GM23248 (cell line): ENCODE measurements around the gene ATG7. TPM values are rescaled to one million over a fixed set of nuclear protein-coding genes. Genes with fewer than 3 reads are reported as not detected.
"Not testable (repeated sequence)": the region's sequence is repeated elsewhere in the genome, so short reads cannot be mapped to it uniquely, and the experiment has no call there.

ENCODE experiments used
- DNase-seq: peaks from one replicate; pipeline ENCODE4 v3.0.0-alpha.2; 2015
- H2AFZ ChIP-seq: fragments of 200-600 bp; sonication (generic); 2 replicates; pipeline ENCODE4 v1.6.1; 2016; ENCODE audit warnings: antibody characterized with exemption
- H3F3A ChIP-seq: fragments of 200-600 bp; sonication (generic); 2 replicates; pipeline ENCODE4 v1.6.1; 2016; ENCODE audit warnings: mild to moderate bottlenecking, antibody characterized with exemption, mixed run types; ENCODE audit not compliant: insufficient read depth
- H3K27ac ChIP-seq: fragments of 200-600 bp; sonication (generic); 2 replicates; pipeline ENCODE4 v1.5.1; 2016; ENCODE audit warnings: mild to moderate bottlenecking
- H3K27me3 ChIP-seq: fragments of 200-600 bp; sonication (generic); replicated peaks from 2 replicates; pipeline ENCODE4 v1.6.1; 2016; ENCODE audit warnings: mild to moderate bottlenecking; ENCODE audit not compliant: insufficient read depth
- H3K36me3 ChIP-seq: fragments of 200-600 bp; sonication (generic); 2 replicates; pipeline ENCODE4 v1.6.1; 2016; ENCODE audit warnings: low read depth, mild to moderate bottlenecking
- H3K4me1 ChIP-seq: fragments of 200-600 bp; sonication (generic); 2 replicates; pipeline ENCODE4 v1.6.1; 2016; ENCODE audit warnings: mild to moderate bottlenecking; ENCODE audit not compliant: insufficient read depth
- H3K4me2 ChIP-seq: fragments of 200-600 bp; sonication (generic); one replicate; pipeline ENCODE4 v1.6.1; 2016; ENCODE audit warnings: mild to moderate bottlenecking; ENCODE audit not compliant: unreplicated experiment
- H3K4me3 ChIP-seq: fragments of 200-600 bp; sonication (generic); 2 replicates; pipeline ENCODE4 v1.5.1; 2016; ENCODE audit warnings: mild to moderate bottlenecking
- H3K79me2 ChIP-seq: fragments of 200-600 bp; sonication (generic); 2 replicates; pipeline ENCODE4 v1.6.1; 2016; ENCODE audit warnings: mild to moderate bottlenecking; ENCODE audit not compliant: insufficient read depth
- H3K9ac ChIP-seq: fragments of 200-600 bp; sonication (generic); 2 replicates; pipeline ENCODE4 v1.6.1; 2016; ENCODE audit warnings: mild to moderate bottlenecking
- H3K9me2 ChIP-seq: fragments of 200-600 bp; sonication (generic); 2 replicates; pipeline ENCODE4 v1.6.1; 2016; ENCODE audit warnings: mixed run types, mild to moderate bottlenecking, moderate library complexity; ENCODE audit not compliant: insufficient read depth
- H3K9me3 ChIP-seq: fragments of 200-600 bp; sonication (generic); one replicate; pipeline ENCODE4 v1.6.1; 2017; ENCODE audit warnings: low read depth
- H4K20me1 ChIP-seq: fragments of 200-600 bp; sonication (generic); 2 replicates; pipeline ENCODE4 v1.6.0; 2016; ENCODE audit not compliant: insufficient read depth
- EZH2 ChIP-seq: fragments of 200-600 bp; sonication (generic); IDR thresholded peaks from 2 replicates; pipeline ENCODE4 v1.6.1; 2018; ENCODE audit warnings: antibody characterized with exemption, mild to moderate bottlenecking; ENCODE audit not compliant: insufficient read depth, poor library complexity, severe bottlenecking
- EZH2phosphoT487 ChIP-seq: fragments of 200-600 bp; sonication (generic); IDR thresholded peaks from 2 replicates; pipeline ENCODE4 v1.6.1; 2018; ENCODE audit warnings: antibody characterized with exemption, moderate library complexity, mild to moderate bottlenecking, low read depth; ENCODE audit not compliant: insufficient read depth
- WGBS, 2 experiments: methylation state at CpG; one replicate each; pipeline ENCODE4 v1.1.6; 2015 to 2017; ENCODE audit warnings: low lambda C conversion rate in 2 of 2, low coverage in 1 of 2; ENCODE audit errors: missing lambda C conversion rate in 2 of 2; 5-methylcytosine and 5-hydroxymethylcytosine counted together
- in situ Hi-C: fragments of 300-500 bp; cut with MboI; formaldehyde crosslinking; loops from 2 replicates; pipeline ENCODE4 v1.15.0; 2020
- polyA plus RNA-seq: library from polyadenylated mRNA; unstranded; fragments of >200 nt; fragmentation: Nextera tagmentation; extraction: Ambion mirVana; gene quantifications from 2 replicates; pipeline ENCODE4 v1.2.1, GENCODE V29; 2016
- total RNA-seq: library from RNA; depleted of rRNA; stranded (reverse); fragments of >200 nt; shearing (Covaris generic); gene quantifications from 2 replicates; pipeline ENCODE4 v1.2.3, GENCODE V29; 2014

Gene ATG7
- total and polyA plus RNA-seq, 2 experiments from 2014 or later = 40.5 to 67.5 TPM

- H3K4me3 ChIP-seq = no peak overlapping the region
- H2AFZ ChIP-seq = no peak overlapping the region
- TF ChIP-seq EZH2phosphoT487 (no peak), EZH2 (no peak)
- no peaks in the 10 kb centered on the region for H3K9me3 ChIP-seq
- no peaks in the 10 kb centered on the region for H3K36me3 ChIP-seq
- H4K20me1 ChIP-seq = no peaks in the 10 kb centered on the region
- no peak overlapping the region for H3K27ac ChIP-seq
- H3K4me1 ChIP-seq = peaks cover 16% of the 10 kb centered on the region
- in situ Hi-C loops = no loop called here
- DNase-seq = no peak
- no peak overlapping the region for H3K4me2 ChIP-seq
- WGBS, 2 experiments = 93 to 96% methylated on average over 2 of the region's 2 CpGs
- H3K9ac ChIP-seq = no peak overlapping the region
- H3F3A ChIP-seq = peaks cover 23% of the 10 kb centered on the region
- H3K27me3 ChIP-seq = no peaks in the 10 kb centered on the region
- H3K79me2 ChIP-seq = no peaks in the 10 kb centered on the region
- no peaks in the 10 kb centered on the region for H3K9me2 ChIP-seq
Observed at GRCh38 chr3:11436775-11437174, 164.6 kb downstream of the ATG7 start.

GRCh38 chr3:11437506-11437905 is 165.3 kb downstream of the ATG7 start:
- TF ChIP-seq EZH2 (no peak), EZH2phosphoT487 (no peak)

GRCh38 chr3:11438646-11439045 is 166.4 kb downstream of the ATG7 start:
- TF ChIP-seq EZH2 = no peak
- TF ChIP-seq EZH2phosphoT487 = no peak
- H3K27me3 ChIP-seq = no peaks in the 10 kb centered on the region
- H3K4me1 ChIP-seq = peaks cover 11% of the 10 kb centered on the region
- no peak overlapping the region for H2AFZ ChIP-seq
- no peaks in the 10 kb centered on the region for H3K36me3 ChIP-seq
- in situ Hi-C loops = no loop called here
- H3K27ac ChIP-seq = no peak overlapping the region
- H3F3A ChIP-seq = peaks cover 18% of the 10 kb centered on the region
- no peaks in the 10 kb centered on the region for H4K20me1 ChIP-seq
- DNase-seq = no peak
- H3K9ac ChIP-seq = no peak overlapping the region
- H3K4me2 ChIP-seq = no peak overlapping the region
- no peaks in the 10 kb centered on the region for H3K9me3 ChIP-seq
- 89 to 96% methylated on average over 2 of the region's 2 CpGs for WGBS, 2 experiments
- H3K9me2 ChIP-seq = no peaks in the 10 kb centered on the region
- no peak overlapping the region for H3K4me3 ChIP-seq
- no peaks in the 10 kb centered on the region for H3K79me2 ChIP-seq

More at GRCh38 chr3:11437506-11437905, 165.3 kb downstream of the ATG7 start:
- in situ Hi-C loops = no loop called here
- H3K9me3 ChIP-seq = no peaks in the 10 kb centered on the region
- H3K9me2 ChIP-seq = no peaks in the 10 kb centered on the region
- no peak overlapping the region for H2AFZ ChIP-seq
- H3K9ac ChIP-seq = no peak overlapping the region
- no peak overlapping the region for H3K27ac ChIP-seq
- H3K79me2 ChIP-seq = no peaks in the 10 kb centered on the region
- H3K4me2 ChIP-seq = no peak overlapping the region
- no peaks in the 10 kb centered on the region for H4K20me1 ChIP-seq
- H3F3A ChIP-seq = peaks cover 23% of the 10 kb centered on the region
- no peak overlapping the region for H3K4me3 ChIP-seq
- no peaks in the 10 kb centered on the region for H3K27me3 ChIP-seq
- 96 to 99% methylated on average over 6 of the region's 6 CpGs for WGBS, 2 experiments
- peaks cover 16% of the 10 kb centered on the region for H3K4me1 ChIP-seq
- H3K36me3 ChIP-seq = no peaks in the 10 kb centered on the region
- DNase-seq = no peak

GRCh38 chr3:11441346-11441745 is 169.1 kb downstream of the ATG7 start:
- H3K4me1 ChIP-seq, H3K9ac ChIP-seq, H3K9me3 ChIP-seq, H3F3A ChIP-seq, in situ Hi-C loops, H4K20me1 ChIP-seq, H3K4me3 ChIP-seq, H3K9me2 ChIP-seq, H3K36me3 ChIP-seq, H3K27ac ChIP-seq, H3K27me3 ChIP-seq, H3K79me2 ChIP-seq, H2AFZ ChIP-seq, H3K4me2 ChIP-seq: not testable (repeated sequence)
- DNase-seq = peak; percentile 15
- 74 to 82% methylated on average over 7 of the region's 7 CpGs for WGBS, 2 experiments

- Histone ChIP-seq H3K4me3 (no peak overlapping the region), H3K9me3 (no peaks in the 10 kb centered on the region), H3K9me2 (no peaks in the 10 kb centered on the region), H4K20me1 (no peaks in the 10 kb centered on the region), H2AFZ (no peak overlapping the region), H3K9ac (no peak overlapping the region), H3K36me3 (no peaks in the 10 kb centered on the region), H3K79me2 (no peaks in the 10 kb centered on the region), H3K27ac (no peak overlapping the region), H3K27me3 (no peaks in the 10 kb centered on the region), H3K4me1 (peaks cover 6% of the 10 kb centered on the region; the same call in 1 of the 2 replicates), H3F3A (no peaks in the 10 kb centered on the region), H3K4me2 (no peak overlapping the region)
- 92 to 96% methylated on average over 1 of the region's 1 CpG for WGBS, 2 experiments
- in situ Hi-C loops = no loop called here
- DNase-seq = no peak
- TF ChIP-seq EZH2phosphoT487 = no peak
- no peak for TF ChIP-seq EZH2
Observed at GRCh38 chr3:11444404-11444803, 172.2 kb downstream of the ATG7 start.

GRCh38 chr3:11445193-11445592 is 173.0 kb downstream of the ATG7 start:
- H3K4me3 ChIP-seq, H3K79me2 ChIP-seq, H3K4me2 ChIP-seq, H3K36me3 ChIP-seq, H3K27ac ChIP-seq, DNase-seq, H4K20me1 ChIP-seq, H3F3A ChIP-seq, H2AFZ ChIP-seq, H3K9ac ChIP-seq, H3K9me3 ChIP-seq, in situ Hi-C loops, H3K9me2 ChIP-seq, H3K4me1 ChIP-seq, H3K27me3 ChIP-seq: not testable (repeated sequence)
- WGBS, 2 experiments = 65 to 69% methylated on average over 3 of the region's 3 CpGs
